Superior temporal gyrus (tissue), 1 donor: ENCODE results near the gene SLC22A3.

Experiments
- DNase-seq: peaks from one replicate; pipeline ENCODE4 v3.0.0-alpha.2; 2016; ENCODE audit errors: extremely low spot score

SLC22A3 gene

GRCh38 chr6:160417146-160417545, 69.0 kb downstream of the SLC22A3 start:
- no peak for DNase-seq

- no peak for DNase-seq
These were observed 69.4 kb downstream of the SLC22A3 start for GRCh38 chr6:160417550-160417949.

- no peak for DNase-seq
These were observed 70.2 kb downstream of the SLC22A3 start for GRCh38 chr6:160418370-160418769.

- no peak for DNase-seq
These were observed 71.3 kb downstream of the SLC22A3 start for GRCh38 chr6:160419488-160419887.

GRCh38 chr6:160420253-160420968, 72.2 kb downstream of the SLC22A3 start:
- no peak for DNase-seq

- no peak for DNase-seq
These were observed 72.9 kb downstream of the SLC22A3 start for GRCh38 chr6:160420969-160421556.

GRCh38 chr6:160421854-160422253, 73.7 kb downstream of the SLC22A3 start:
- peak; percentile 21 for DNase-seq

GRCh38 chr6:160424256-160424655, 76.1 kb downstream of the SLC22A3 start:
- no peak for DNase-seq

GRCh38 chr6:160426136-160426535, 78.0 kb downstream of the SLC22A3 start:
- DNase-seq = no peak

- DNase-seq = no peak
These were observed 79.3 kb downstream of the SLC22A3 start for GRCh38 chr6:160427312-160428068.

- DNase-seq = peak; percentile 13
These were observed 79.9 kb downstream of the SLC22A3 start for GRCh38 chr6:160428069-160428430.

GRCh38 chr6:160428818-160429619, 80.8 kb downstream of the SLC22A3 start:
- DNase-seq = no peak

- no peak for DNase-seq
These were observed 81.4 kb downstream of the SLC22A3 start for GRCh38 chr6:160429620-160429895.

- no peak for DNase-seq
These were observed 82.0 kb downstream of the SLC22A3 start for GRCh38 chr6:160430203-160430602.

- no peak for DNase-seq
These were observed 82.6 kb downstream of the SLC22A3 start for GRCh38 chr6:160430751-160431150.

GRCh38 chr6:160431226-160431625, 83.0 kb downstream of the SLC22A3 start:
- DNase-seq = no peak

- no peak for DNase-seq
These were observed 83.7 kb downstream of the SLC22A3 start for GRCh38 chr6:160431791-160432404.

- no peak for DNase-seq
These were observed 87.8 kb downstream of the SLC22A3 start for GRCh38 chr6:160435935-160436334.

- no peak for DNase-seq
These were observed 89.0 kb downstream of the SLC22A3 start for GRCh38 chr6:160437154-160437553.

- no peak for DNase-seq
These were observed 89.6 kb downstream of the SLC22A3 start for GRCh38 chr6:160437775-160438174.

GRCh38 chr6:160438481-160438880, 90.3 kb downstream of the SLC22A3 start:
- DNase-seq = no peak

GRCh38 chr6:160439751-160440150, 91.6 kb downstream of the SLC22A3 start:
- peak; percentile 14 for DNase-seq
